SK-N-SH (cell line): ENCODE results near the gene UBE2G2. TPM values are rescaled to one million over a fixed set of nuclear protein-coding genes. Genes with fewer than 3 reads are reported as not detected.

ENCODE experiments used
- CTCF ChIA-PET: fragments of 300-600, 350-600 bp; formaldehyde crosslinking; extraction: SDS; loops from one replicate; lab custom pipeline; 2021; lab: Yijun Ruan, JAX
- POLR2A ChIA-PET: fragments of 350-600 bp; sonication (Branson Sonifier 250); formaldehyde crosslinking; extraction: SDS; loops from one replicate; lab custom pipeline; 2020; ENCODE audit warnings: antibody characterized with exemption, inconsistent platforms; lab: Yijun Ruan, JAX
- DNase-seq: peaks from one replicate; pipeline ENCODE4 v3.0.0; 2012
- H2AFZ ChIP-seq: fragments of 200-600 bp; sonication (generic); 2 replicates; pipeline ENCODE4 v1.8.1; 2016; ENCODE audit warnings: antibody characterized with exemption, mild to moderate bottlenecking, low read depth
- H3F3A ChIP-seq: fragments of 200-600 bp; sonication (generic); replicated peaks from 2 replicates; pipeline ENCODE3; 2016; ENCODE audit warnings: antibody characterized with exemption, mild to moderate bottlenecking; ENCODE audit not compliant: insufficient read depth
- H3K27ac ChIP-seq, 2 experiments: fragments of 200-500 bp in 1 of 2; fragments of 200-600 bp in 1 of 2; sonication (Bioruptor generic) in 1 of 2; sonication (generic), shearing (Covaris generic) in 1 of 2; 2 replicates each; pipeline versions ENCODE4 v1.5.1 to v1.6.1; 2014 to 2016; ENCODE audit warnings: low read depth in 2 of 2, inconsistent platforms in 1 of 2, low read length in 1 of 2, mild to moderate bottlenecking in 1 of 2, mixed read lengths in 1 of 2
- H3K27me3 ChIP-seq: fragments of 200-600 bp; sonication (generic), shearing (Covaris generic); 2 replicates; pipeline ENCODE4 v1.6.1; 2016; ENCODE audit warnings: mixed run types; ENCODE audit not compliant: insufficient read depth
- H3K36me3 ChIP-seq, 2 experiments: fragments of 200-500 bp in 1 of 2; fragments of 200-600 bp in 1 of 2; sonication (Bioruptor generic) in 1 of 2; sonication (generic) in 1 of 2; replicated peaks in 1 of 2; 2 replicates each; pipeline versions ENCODE3 to v1.5.1; 2014 to 2016; ENCODE audit warnings: low read length in 1 of 2, mild to moderate bottlenecking in 1 of 2; ENCODE audit not compliant: insufficient read depth in 2 of 2, control insufficient read depth in 1 of 2
- H3K4me1 ChIP-seq, 2 experiments: fragments of 200-500 bp in 1 of 2; fragments of 200-600 bp in 1 of 2; sonication (Bioruptor generic) in 1 of 2; sonication (generic), shearing (Covaris generic) in 1 of 2; 2 replicates each; pipeline versions ENCODE4 v1.5.1 to v1.6.1; 2014 to 2016; ENCODE audit warnings: low read depth in 1 of 2, low read length in 1 of 2, mixed run types in 1 of 2; ENCODE audit not compliant: insufficient read depth in 2 of 2, control insufficient read depth in 1 of 2
- H3K4me2 ChIP-seq: fragments of 200-600 bp; sonication (generic), shearing (Covaris generic); 2 replicates; pipeline ENCODE4 v1.6.1; 2017; ENCODE audit warnings: mixed run types
- H3K4me3 ChIP-seq, 2 experiments: fragments of 200-500 bp in 1 of 2; fragments of 200-600 bp in 1 of 2; sonication (Bioruptor generic) in 1 of 2; sonication (generic), shearing (Covaris generic) in 1 of 2; 2 replicates each; pipeline versions ENCODE4 v1.5.1 to v1.8.1; 2014 to 2016; ENCODE audit warnings: low read depth in 2 of 2, inconsistent platforms in 1 of 2, low read length in 1 of 2, mild to moderate bottlenecking in 1 of 2, mixed read lengths in 1 of 2, moderate library complexity in 1 of 2
- H3K79me2 ChIP-seq: fragments of 200-600 bp; sonication (generic); 2 replicates; pipeline ENCODE4 v1.8.1; 2017; ENCODE audit warnings: mild to moderate bottlenecking; ENCODE audit not compliant: insufficient read depth
- H3K9ac ChIP-seq: fragments of 200-600 bp; sonication (generic); 2 replicates; pipeline ENCODE4 v1.6.1; 2017; ENCODE audit warnings: mixed run types
- H3K9me2 ChIP-seq: fragments of 200-600 bp; sonication (generic); 2 replicates; pipeline ENCODE4 v1.6.1; 2017; ENCODE audit warnings: mixed run types
- H3K9me3 ChIP-seq: fragments of 200-600 bp; sonication (generic); 2 replicates; pipeline ENCODE4 v1.6.1; 2017; ENCODE audit warnings: mixed run types, mild to moderate bottlenecking, moderate library complexity
- H4K20me1 ChIP-seq: fragments of 200-600 bp; sonication (generic); 2 replicates; pipeline ENCODE4 v1.6.1; 2017; ENCODE audit warnings: mild to moderate bottlenecking, mixed run types; ENCODE audit not compliant: insufficient read depth
- CHD2 ChIP-seq: fragments of 150-350 bp; IDR thresholded peaks from 2 replicates; pipeline ENCODE4 v1.6.1; 2018; ENCODE audit warnings: low read length; ENCODE audit not compliant: partially characterized antibody
- EP300 ChIP-seq, 2 experiments: IDR thresholded peaks; 2 replicates each; pipeline versions ENCODE4 v1.4.0 to v1.6.1; 2012; ENCODE audit warnings: borderline replicate concordance in 1 of 2, low read depth in 1 of 2, low read length in 1 of 2
- FOSL2 ChIP-seq: IDR thresholded peaks from 2 replicates; pipeline ENCODE4 v1.4.0; 2012; ENCODE audit warnings: low read depth, mild to moderate bottlenecking, moderate library complexity, borderline replicate concordance
- FOXJ3 ChIP-seq: sonication (generic); formaldehyde crosslinking; IDR thresholded peaks from 2 replicates; pipeline ENCODE4 v1.5.1; 2020; ENCODE audit warnings: mild to moderate bottlenecking, missing genetic modification reagents
- FOXM1 ChIP-seq: IDR thresholded peaks from 2 replicates; pipeline ENCODE4 v1.4.0; 2012; ENCODE audit warnings: low read depth, mild to moderate bottlenecking
- GABPA ChIP-seq: IDR thresholded peaks from 2 replicates; pipeline ENCODE4 v1.4.0; 2012; ENCODE audit warnings: low read depth, mild to moderate bottlenecking
- JUND ChIP-seq: IDR thresholded peaks from 2 replicates; pipeline ENCODE4 v1.4.0; 2012
- NFIC ChIP-seq: IDR thresholded peaks from 2 replicates; pipeline ENCODE4 v1.4.0; 2012; ENCODE audit warnings: borderline replicate concordance
- NRF1 ChIP-seq: IDR thresholded peaks from 2 replicates; pipeline ENCODE4 v1.6.1; 2012; ENCODE audit warnings: low read depth, mild to moderate bottlenecking, low read length
- POLR2AphosphoS5 ChIP-seq: IDR thresholded peaks from 2 replicates; pipeline ENCODE4 v1.6.1; 2012; ENCODE audit warnings: low read depth, low read length
- RAD21 ChIP-seq: IDR thresholded peaks from 2 replicates; pipeline ENCODE4 v1.6.1; 2012; ENCODE audit warnings: mild to moderate bottlenecking, low read length
- RCOR1 ChIP-seq: fragments of 150-350 bp; IDR thresholded peaks from 2 replicates; pipeline ENCODE4 v1.6.1; 2017; ENCODE audit warnings: antibody characterized with exemption, low read length
- RXRA ChIP-seq: IDR thresholded peaks from 2 replicates; pipeline ENCODE4 v1.4.0; 2012; ENCODE audit warnings: low read depth, mild to moderate bottlenecking, borderline replicate concordance
- SIN3A ChIP-seq: IDR thresholded peaks from 2 replicates; pipeline ENCODE4 v1.6.1; 2012; ENCODE audit warnings: low read depth, mild to moderate bottlenecking, low read length, moderate library complexity, borderline replicate concordance
- SMC3 ChIP-seq: IDR thresholded peaks from 2 replicates; pipeline ENCODE4 v1.6.1; 2012; ENCODE audit warnings: low read depth, low read length, improper control_type of control experiment
- TAF1 ChIP-seq: IDR thresholded peaks from 2 replicates; pipeline ENCODE4 v1.6.1; 2012; ENCODE audit warnings: low read depth, mild to moderate bottlenecking, low read length, moderate library complexity, borderline replicate concordance
- TCF12 ChIP-seq: IDR thresholded peaks from 2 replicates; pipeline ENCODE4 v1.4.0; 2012
- TEAD4 ChIP-seq: IDR thresholded peaks from 2 replicates; pipeline ENCODE4 v1.4.0; 2012; ENCODE audit warnings: mild to moderate bottlenecking, borderline replicate concordance; ENCODE audit not compliant: insufficient read depth
- YY1 ChIP-seq: IDR thresholded peaks from 2 replicates; pipeline ENCODE4 v1.4.0; 2012; ENCODE audit warnings: low read depth, mild to moderate bottlenecking
- WGBS: methylation state at CpG from one replicate; pipeline ENCODE4 v1.1.6; 2017; ENCODE audit warnings: low lambda C conversion rate; 5-methylcytosine and 5-hydroxymethylcytosine counted together
- polyA plus RNA-seq, 3 experiments: library from polyadenylated mRNA; depleted of rRNA; stranded (reverse); fragments of >200 nt; gene quantifications; 2 replicates each; pipeline ENCODE4 v1.2.3, GENCODE V29; 2012
- TF ChIP-seq, protein P1 (sequence below): IDR thresholded peaks from 2 replicates; pipeline ENCODE4 v1.4.0; 2012; ENCODE audit warnings: low read depth
- TF ChIP-seq, protein P2 (sequence below): IDR thresholded peaks from 2 replicates; pipeline ENCODE4 v1.4.0; 2012; ENCODE audit warnings: low read depth, borderline replicate concordance
- TF ChIP-seq, protein P3 (sequence below): IDR thresholded peaks from 2 replicates; pipeline ENCODE4 v1.6.1; 2012; ENCODE audit warnings: mild to moderate bottlenecking, low read depth, low read length, moderate library complexity

The UBE2G2 gene
- polyA plus RNA-seq, 1 of the 3 experiments (the other 2 are of a cell fraction), result 129 TPM

DNA sequence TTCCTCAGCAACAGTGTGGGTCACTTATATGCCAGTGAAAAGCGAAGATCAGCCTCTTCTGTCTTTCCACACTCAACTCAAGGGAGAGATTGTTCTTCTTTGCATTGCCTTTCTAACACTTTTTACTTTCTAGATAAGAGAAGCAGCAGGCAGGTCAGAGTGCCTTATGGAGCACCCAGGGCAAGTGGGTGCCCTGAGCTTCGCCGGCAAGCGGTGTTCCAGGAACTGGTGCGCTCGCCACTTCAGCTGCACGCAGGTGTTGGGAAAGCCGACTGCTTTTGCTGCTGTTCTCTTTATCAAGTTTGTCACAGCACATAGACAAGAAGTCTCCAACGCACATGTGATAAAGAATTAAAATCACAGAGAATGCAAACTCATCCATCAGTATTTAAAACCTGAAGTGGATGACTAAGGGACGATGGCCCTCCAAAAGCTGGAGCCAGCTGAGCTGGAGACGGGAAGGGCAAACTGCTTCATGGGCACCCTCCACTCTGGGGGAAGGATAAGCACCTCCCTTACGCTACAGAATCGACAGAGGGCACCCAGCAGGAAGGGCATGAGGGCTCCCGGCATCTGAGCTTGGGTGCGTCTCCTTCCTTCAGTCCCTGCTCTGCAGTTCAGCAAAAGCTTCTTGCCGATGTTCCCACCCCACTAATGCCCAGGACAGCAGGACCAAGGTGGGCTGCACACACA is 20.7 kb downstream of the UBE2G2 start:
- Histone ChIP-seq H3F3A (no peaks in the 10 kb centered on the region), H3K9me3 (no peaks in the 10 kb centered on the region), H3K79me2 (peaks cover 66% of the 10 kb centered on the region; the same call in 1 of the 2 replicates), H2AFZ (no peak overlapping the region), H3K4me2 (no peak overlapping the region), H3K27ac (peak overlapping the region in 1 of 2 experiments; percentile 34; a peak in 1 of 4 replicates), H3K36me3 (peaks cover 34 to 52% of the 10 kb centered on the region in 2 experiments), H3K9me2 (no peaks in the 10 kb centered on the region), H4K20me1 (peaks cover 42% of the 10 kb centered on the region), H3K9ac (no peak overlapping the region), H3K4me1 (peaks cover 0 to 19% of the 10 kb centered on the region in 2 experiments; a peak in 2 of 4 replicates), H3K27me3 (no peaks in the 10 kb centered on the region), H3K4me3 (no peak overlapping the region)
- TF ChIP-seq RXRA (no peak), SMC3 (no peak), YY1 (no peak), TEAD4 (no peak), RCOR1 (no peak), TAF1 (no peak), FOXM1 (no peak), EP300 (IDR thresholded peaks at IDR 0.05; ENCODE audit: borderline replicate concordance in 1 of 2, low read depth in 1 of 2, low read length in 1 of 2) (no peak), RAD21 (no peak), TCF12 (no peak)
- TF ChIP-seq, protein P1, sequence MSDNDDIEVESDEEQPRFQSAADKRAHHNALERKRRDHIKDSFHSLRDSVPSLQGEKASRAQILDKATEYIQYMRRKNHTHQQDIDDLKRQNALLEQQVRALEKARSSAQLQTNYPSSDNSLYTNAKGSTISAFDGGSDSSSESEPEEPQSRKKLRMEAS, result no peak
- CTCF ChIA-PET, result interaction anchor here (1.1 to 3.1 kb wide), 2 partner anchors 12 to 16 kb away, joined by 3 to 15 read pairs; no protein-coding TSS in a partner anchor
- WGBS, result 97% methylated on average over 16 of the region's 16 CpGs
- DNase-seq, result no peak
- POLR2A ChIA-PET, result no interaction called here

DNA sequence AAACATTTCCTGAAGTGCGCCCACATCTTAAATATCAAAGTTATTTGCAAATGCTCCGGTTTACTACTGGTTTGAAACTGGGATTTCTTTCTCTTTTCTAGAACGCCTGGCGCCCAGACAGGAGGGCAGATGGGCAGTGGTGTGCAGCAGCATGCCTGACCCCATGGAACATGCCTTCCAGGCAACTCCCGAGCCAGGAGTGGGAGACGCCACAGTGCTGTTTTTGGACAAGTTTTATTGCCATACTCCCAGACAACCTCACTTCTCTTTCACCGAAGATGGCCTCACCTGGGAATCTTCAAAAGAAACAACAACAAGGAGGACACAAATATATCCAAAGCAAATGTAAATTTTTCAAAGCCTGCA is 21.5 kb downstream of the UBE2G2 start:
- Histone ChIP-seq H4K20me1 (peaks cover 35% of the 10 kb centered on the region), H3K9ac (no peak overlapping the region), H3F3A (no peaks in the 10 kb centered on the region), H3K4me1 (peaks cover 0 to 19% of the 10 kb centered on the region in 2 experiments; a peak in 2 of 4 replicates), H3K79me2 (peaks cover 58% of the 10 kb centered on the region; the same call in 1 of the 2 replicates), H3K27me3 (no peaks in the 10 kb centered on the region), H3K27ac (peak overlapping the region in 1 of 2 experiments; percentile 34; a peak in 1 of 4 replicates), H2AFZ (no peak overlapping the region), H3K9me3 (no peaks in the 10 kb centered on the region), H3K36me3 (peaks cover 39 to 58% of the 10 kb centered on the region in 2 experiments), H3K4me2 (no peak overlapping the region), H3K4me3 (no peak overlapping the region), H3K9me2 (no peaks in the 10 kb centered on the region)
- ChIA-PET POLR2A (no interaction called here), CTCF (interaction anchor here (3.1 kb wide), 1 partner anchor 13 kb away, joined by 15 read pairs; no protein-coding TSS in a partner anchor)
- DNase-seq, result no peak
- WGBS, result 86% methylated on average over 7 of the region's 7 CpGs
- TF ChIP-seq POLR2AphosphoS5 (no peak), CHD2 (no peak), SIN3A (no peak), TAF1 (no peak), GABPA (no peak), FOSL2 (no peak), TCF12 (no peak), JUND (no peak), SMC3 (no peak), NFIC (no peak), RAD21 (no peak), NRF1 (no peak), FOXJ3 (CRISPR knock-in tag) (no peak)
- TF ChIP-seq, protein P2, sequence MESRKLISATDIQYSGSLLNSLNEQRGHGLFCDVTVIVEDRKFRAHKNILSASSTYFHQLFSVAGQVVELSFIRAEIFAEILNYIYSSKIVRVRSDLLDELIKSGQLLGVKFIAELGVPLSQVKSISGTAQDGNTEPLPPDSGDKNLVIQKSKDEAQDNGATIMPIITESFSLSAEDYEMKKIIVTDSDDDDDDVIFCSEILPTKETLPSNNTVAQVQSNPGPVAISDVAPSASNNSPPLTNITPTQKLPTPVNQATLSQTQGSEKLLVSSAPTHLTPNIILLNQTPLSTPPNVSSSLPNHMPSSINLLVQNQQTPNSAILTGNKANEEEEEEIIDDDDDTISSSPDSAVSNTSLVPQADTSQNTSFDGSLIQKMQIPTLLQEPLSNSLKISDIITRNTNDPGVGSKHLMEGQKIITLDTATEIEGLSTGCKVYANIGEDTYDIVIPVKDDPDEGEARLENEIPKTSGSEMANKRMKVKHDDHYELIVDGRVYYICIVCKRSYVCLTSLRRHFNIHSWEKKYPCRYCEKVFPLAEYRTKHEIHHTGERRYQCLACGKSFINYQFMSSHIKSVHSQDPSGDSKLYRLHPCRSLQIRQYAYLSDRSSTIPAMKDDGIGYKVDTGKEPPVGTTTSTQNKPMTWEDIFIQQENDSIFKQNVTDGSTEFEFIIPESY, result no peak
- TF ChIP-seq, protein P3, sequence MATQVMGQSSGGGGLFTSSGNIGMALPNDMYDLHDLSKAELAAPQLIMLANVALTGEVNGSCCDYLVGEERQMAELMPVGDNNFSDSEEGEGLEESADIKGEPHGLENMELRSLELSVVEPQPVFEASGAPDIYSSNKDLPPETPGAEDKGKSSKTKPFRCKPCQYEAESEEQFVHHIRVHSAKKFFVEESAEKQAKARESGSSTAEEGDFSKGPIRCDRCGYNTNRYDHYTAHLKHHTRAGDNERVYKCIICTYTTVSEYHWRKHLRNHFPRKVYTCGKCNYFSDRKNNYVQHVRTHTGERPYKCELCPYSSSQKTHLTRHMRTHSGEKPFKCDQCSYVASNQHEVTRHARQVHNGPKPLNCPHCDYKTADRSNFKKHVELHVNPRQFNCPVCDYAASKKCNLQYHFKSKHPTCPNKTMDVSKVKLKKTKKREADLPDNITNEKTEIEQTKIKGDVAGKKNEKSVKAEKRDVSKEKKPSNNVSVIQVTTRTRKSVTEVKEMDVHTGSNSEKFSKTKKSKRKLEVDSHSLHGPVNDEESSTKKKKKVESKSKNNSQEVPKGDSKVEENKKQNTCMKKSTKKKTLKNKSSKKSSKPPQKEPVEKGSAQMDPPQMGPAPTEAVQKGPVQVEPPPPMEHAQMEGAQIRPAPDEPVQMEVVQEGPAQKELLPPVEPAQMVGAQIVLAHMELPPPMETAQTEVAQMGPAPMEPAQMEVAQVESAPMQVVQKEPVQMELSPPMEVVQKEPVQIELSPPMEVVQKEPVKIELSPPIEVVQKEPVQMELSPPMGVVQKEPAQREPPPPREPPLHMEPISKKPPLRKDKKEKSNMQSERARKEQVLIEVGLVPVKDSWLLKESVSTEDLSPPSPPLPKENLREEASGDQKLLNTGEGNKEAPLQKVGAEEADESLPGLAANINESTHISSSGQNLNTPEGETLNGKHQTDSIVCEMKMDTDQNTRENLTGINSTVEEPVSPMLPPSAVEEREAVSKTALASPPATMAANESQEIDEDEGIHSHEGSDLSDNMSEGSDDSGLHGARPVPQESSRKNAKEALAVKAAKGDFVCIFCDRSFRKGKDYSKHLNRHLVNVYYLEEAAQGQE, result no peak
